H9 (cell line): ENCODE measurements around the gene KLHDC1. TPM values are rescaled to one million over a fixed set of nuclear protein-coding genes. Genes with fewer than 3 reads are reported as not detected.

Experiments used
- DNase-seq: peaks from one replicate; pipeline ENCODE4 v3.0.0-alpha.2; 2017
- H2AFZ ChIP-seq: one replicate; pipeline ENCODE4 v1.6.1; 2013; ENCODE audit warnings: mild to moderate bottlenecking, low read length, control low read depth, moderate library complexity
- H2AK5ac ChIP-seq: 2 replicates; pipeline ENCODE4 v1.6.1; 2013; ENCODE audit warnings: low read length, control low read depth, mixed read lengths; ENCODE audit not compliant: insufficient read length
- H2BK120ac ChIP-seq: one replicate; pipeline ENCODE4 v1.6.1; 2013; ENCODE audit warnings: low read depth, mild to moderate bottlenecking, low read length, control low read depth, inconsistent platforms; ENCODE audit not compliant: poor library complexity, severe bottlenecking
- H2BK12ac ChIP-seq: 2 replicates; pipeline ENCODE4 v1.6.1; 2013; ENCODE audit warnings: low read length, control low read depth, mixed read lengths, low read depth; ENCODE audit not compliant: insufficient read length
- H2BK15ac ChIP-seq: 2 replicates; pipeline ENCODE4 v1.6.1; 2013; ENCODE audit warnings: low read depth, low read length, control low read depth
- H2BK20ac ChIP-seq: one replicate; pipeline ENCODE4 v1.6.1; 2013; ENCODE audit warnings: low read depth, mild to moderate bottlenecking, low read length, control low read depth, inconsistent platforms; ENCODE audit not compliant: poor library complexity, severe bottlenecking
- H2BK5ac ChIP-seq: 2 replicates; pipeline ENCODE4 v1.6.1; 2013; ENCODE audit warnings: low read length, control low read depth, mixed read lengths; ENCODE audit not compliant: insufficient read length
- H3K14ac ChIP-seq: 2 replicates; pipeline ENCODE4 v1.6.1; 2013; ENCODE audit warnings: low read length, control low read depth; ENCODE audit not compliant: insufficient read depth
- H3K18ac ChIP-seq: 2 replicates; pipeline ENCODE4 v1.6.1; 2013; ENCODE audit warnings: low read depth, mild to moderate bottlenecking, mixed read lengths, low read length, control low read depth; ENCODE audit not compliant: insufficient read length
- H3K23ac ChIP-seq: 2 replicates; pipeline ENCODE4 v1.6.1; 2013; ENCODE audit warnings: low read length, control low read depth, mixed read lengths, low read depth; ENCODE audit not compliant: insufficient read length
- H3K23me2 ChIP-seq: 2 replicates; pipeline ENCODE4 v1.6.1; 2013; ENCODE audit warnings: low read depth, mild to moderate bottlenecking, mixed read lengths, low read length, control low read depth; ENCODE audit not compliant: insufficient read length, poor library complexity, severe bottlenecking
- H3K27ac ChIP-seq: 2 replicates; pipeline ENCODE4 v1.5.1; 2013; ENCODE audit warnings: low read length, control low read depth, mixed read lengths, low read depth; ENCODE audit not compliant: insufficient read length
- H3K27me3 ChIP-seq: 2 replicates; pipeline ENCODE4 v1.6.1; 2013; ENCODE audit warnings: low read length, control low read depth, inconsistent platforms; ENCODE audit not compliant: insufficient read depth
- H3K4ac ChIP-seq: 2 replicates; pipeline ENCODE4 v1.6.1; 2013; ENCODE audit warnings: low read depth, mild to moderate bottlenecking, control low read depth, inconsistent platforms, low read length, moderate library complexity
- H3K4me1 ChIP-seq: 2 replicates; pipeline ENCODE4 v1.6.1; 2013; ENCODE audit warnings: low read length, control low read depth, inconsistent platforms; ENCODE audit not compliant: insufficient read depth
- H3K4me2 ChIP-seq: 2 replicates; pipeline ENCODE4 v1.6.1; 2013; ENCODE audit warnings: low read length, control low read depth, mixed read lengths; ENCODE audit not compliant: insufficient read length, insufficient read depth
- H3K56ac ChIP-seq: 2 replicates; pipeline ENCODE4 v1.6.1; 2013; ENCODE audit warnings: low read depth, mild to moderate bottlenecking, mixed read lengths, low read length, control low read depth; ENCODE audit not compliant: insufficient read length
- H3K79me1 ChIP-seq: 2 replicates; pipeline ENCODE4 v1.6.1; 2013; ENCODE audit warnings: low read depth, mild to moderate bottlenecking, moderate library complexity, low read length, control low read depth, inconsistent platforms; ENCODE audit not compliant: insufficient read depth, poor library complexity, severe bottlenecking
- H3K79me2 ChIP-seq: 2 replicates; pipeline ENCODE4 v1.6.1; 2013; ENCODE audit warnings: low read length, control low read depth, inconsistent platforms; ENCODE audit not compliant: insufficient read depth
- H3K9ac ChIP-seq: 2 replicates; pipeline ENCODE4 v1.6.1; 2013; ENCODE audit warnings: low read length, control low read depth, mixed read lengths; ENCODE audit not compliant: insufficient read length; ENCODE audit errors: extremely low read depth
- H3K9me3 ChIP-seq: one replicate; pipeline ENCODE4 v1.6.1; 2013; ENCODE audit warnings: low read depth, low read length, inconsistent platforms; ENCODE audit not compliant: control insufficient read depth
- H3T11ph ChIP-seq: one replicate; pipeline ENCODE4 v1.6.1; 2013; ENCODE audit warnings: mild to moderate bottlenecking, low read length, control low read depth, inconsistent platforms
- H4K20me1 ChIP-seq: one replicate; pipeline ENCODE4 v1.6.1; 2013; ENCODE audit not compliant: control insufficient read depth, insufficient read length, insufficient read depth
- H4K5ac ChIP-seq: 2 replicates; pipeline ENCODE4 v1.6.1; 2013; ENCODE audit warnings: low read depth, mild to moderate bottlenecking, mixed read lengths, low read length, control low read depth; ENCODE audit not compliant: insufficient read length
- H4K8ac ChIP-seq: replicated peaks from 2 replicates; pipeline ENCODE4 v1.6.1; 2013; ENCODE audit warnings: low read length, control low read depth, mixed read lengths, low read depth; ENCODE audit not compliant: insufficient read length
- H4K91ac ChIP-seq: 2 replicates; pipeline ENCODE4 v1.6.1; 2013; ENCODE audit warnings: low read depth, mild to moderate bottlenecking, moderate library complexity, mixed read lengths, low read length, control low read depth; ENCODE audit not compliant: insufficient read length
- H3K27ac Mint-ChIP-seq, 3 experiments: 2 replicates in 2 of 3; 3 replicates in 1 of 3; pipeline ENCODE4 v1.8.0; 2020 to 2021; ENCODE audit warnings: mixed read lengths in 3 of 3, mild to moderate bottlenecking in 1 of 3, moderate library complexity in 1 of 3
- H3K27me3 Mint-ChIP-seq: 2 replicates; pipeline ENCODE4 v1.8.0; 2021; ENCODE audit warnings: low read depth, mild to moderate bottlenecking, moderate library complexity, mixed read lengths
- H3K36me3 Mint-ChIP-seq, 3 experiments: 2 replicates in 2 of 3; 3 replicates in 1 of 3; pipeline ENCODE4 v1.8.0; 2020 to 2021; ENCODE audit warnings: low read depth in 3 of 3, mixed read lengths in 3 of 3; ENCODE audit not compliant: insufficient read depth in 1 of 3
- H3K4me1 Mint-ChIP-seq, 2 experiments: 2 replicates each; pipeline ENCODE4 v1.8.0; 2020; ENCODE audit warnings: mixed read lengths in 2 of 2
- H3K4me3 Mint-ChIP-seq, 2 experiments: 2 replicates in 1 of 2; 3 replicates in 1 of 2; pipeline ENCODE4 v1.8.0; 2020 to 2021; ENCODE audit warnings: mild to moderate bottlenecking in 2 of 2, mixed read lengths in 2 of 2, moderate library complexity in 1 of 2
- H3K9me3 Mint-ChIP-seq, 2 experiments: 2 replicates in 1 of 2; 3 replicates in 1 of 2; pipeline ENCODE4 v1.8.0; 2020; ENCODE audit warnings: mild to moderate bottlenecking in 2 of 2, mixed read lengths in 2 of 2, moderate library complexity in 1 of 2
- WGBS: extraction: QIAGEN DNeasy Blood & Tissue Kit; methylation state at CpG from one replicate; pipeline ENCODE4 v1.1.7; 2013; ENCODE audit warnings: missing lambda C conversion rate, low lambda C conversion rate, mixed read lengths; ENCODE audit not compliant: insufficient read length; ENCODE audit errors: extremely low coverage; 5-methylcytosine and 5-hydroxymethylcytosine counted together
- total RNA-seq: library from RNA; stranded (reverse); gene quantifications from 2 replicates; pipeline ENCODE4 v1.2.1, GENCODE V29; 2021
- TF ChIP-seq, protein P1 (sequence below): fragments of 200-600 bp; sonication (generic); conservative IDR thresholded peaks from 3 replicates; pipeline ENCODE4 v1.8.0; 2021; ENCODE audit warnings: antibody characterized with exemption, mild to moderate bottlenecking

Gene KLHDC1
- total RNA-seq, 1 experiment from 2014 or later, result not detected

DNA sequence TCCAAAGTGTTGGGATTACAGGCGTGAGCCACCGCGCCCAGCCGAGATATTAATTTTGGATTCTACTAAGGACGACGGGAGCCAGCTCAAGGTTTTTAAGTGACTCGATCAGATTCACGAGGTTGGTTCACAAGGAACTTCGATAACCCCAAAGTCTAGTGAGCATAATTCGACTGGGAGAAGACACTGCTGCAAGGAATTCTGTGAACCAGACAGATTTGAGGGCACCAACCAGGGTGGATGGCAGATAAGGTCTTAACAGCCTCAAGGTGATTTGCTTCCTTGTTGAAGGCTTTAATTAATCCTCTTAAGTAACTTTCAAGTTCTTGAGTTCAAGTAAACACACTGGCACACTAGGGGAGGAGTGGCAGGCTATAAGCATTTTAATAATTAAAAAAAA is 73.9 kb downstream of the KLHDC1 start:
- H4K20me1 ChIP-seq, result no peaks in the 10 kb centered on the region
- H2AFZ ChIP-seq, result peak overlapping the region; percentile 57
- H3K56ac ChIP-seq, result no peak overlapping the region
- no peak overlapping the region for H2AK5ac ChIP-seq
- H2BK15ac ChIP-seq, result no peak overlapping the region
- no peak overlapping the region; the same call in 1 of the 2 replicates for H3K14ac ChIP-seq
- no peak overlapping the region for H2BK5ac ChIP-seq
- Mint-ChIP-seq H3K4me3 (peak overlapping the region; percentile 91 to 94), H3K27ac (peak overlapping the region; percentile 84 to 98 (median 97); a peak in 6 of 7 replicates), H3K4me1 (peaks cover 25% of the 10 kb centered on the region in 2 experiments), H3K9me3 (0 out of 5 replicates have a peak, but pooled peaks cover 0 to 3% of the 10 kb centered on the region in 2 experiments), H3K27me3 (no peaks in the 10 kb centered on the region), H3K36me3 (peaks cover 0 to 5% (median 0%) of the 10 kb centered on the region in 3 experiments; a peak in 2 of 7 replicates)
- H3K79me2 ChIP-seq, result peaks cover 5% of the 10 kb centered on the region; the same call in 1 of the 2 replicates
- peak overlapping the region; percentile 82 for H3K27ac ChIP-seq
- H3K9me3 ChIP-seq, result no peaks in the 10 kb centered on the region
- H4K8ac ChIP-seq, result no peak overlapping the region
- H3K4me1 ChIP-seq, result peaks cover 5% of the 10 kb centered on the region
- peak overlapping the region; percentile 79 for H3K9ac ChIP-seq
- no peak for DNase-seq
- no peak overlapping the region for H3T11ph ChIP-seq
- no peaks in the 10 kb centered on the region for H3K27me3 ChIP-seq
- peak overlapping the region; percentile 82 for H2BK120ac ChIP-seq
- peaks cover 18% of the 10 kb centered on the region for H3K23me2 ChIP-seq
- WGBS, result no CpG with 5 or more reads among the region's 10 CpGs
- H3K18ac ChIP-seq, result no peak overlapping the region
- TF ChIP-seq, protein P1, sequence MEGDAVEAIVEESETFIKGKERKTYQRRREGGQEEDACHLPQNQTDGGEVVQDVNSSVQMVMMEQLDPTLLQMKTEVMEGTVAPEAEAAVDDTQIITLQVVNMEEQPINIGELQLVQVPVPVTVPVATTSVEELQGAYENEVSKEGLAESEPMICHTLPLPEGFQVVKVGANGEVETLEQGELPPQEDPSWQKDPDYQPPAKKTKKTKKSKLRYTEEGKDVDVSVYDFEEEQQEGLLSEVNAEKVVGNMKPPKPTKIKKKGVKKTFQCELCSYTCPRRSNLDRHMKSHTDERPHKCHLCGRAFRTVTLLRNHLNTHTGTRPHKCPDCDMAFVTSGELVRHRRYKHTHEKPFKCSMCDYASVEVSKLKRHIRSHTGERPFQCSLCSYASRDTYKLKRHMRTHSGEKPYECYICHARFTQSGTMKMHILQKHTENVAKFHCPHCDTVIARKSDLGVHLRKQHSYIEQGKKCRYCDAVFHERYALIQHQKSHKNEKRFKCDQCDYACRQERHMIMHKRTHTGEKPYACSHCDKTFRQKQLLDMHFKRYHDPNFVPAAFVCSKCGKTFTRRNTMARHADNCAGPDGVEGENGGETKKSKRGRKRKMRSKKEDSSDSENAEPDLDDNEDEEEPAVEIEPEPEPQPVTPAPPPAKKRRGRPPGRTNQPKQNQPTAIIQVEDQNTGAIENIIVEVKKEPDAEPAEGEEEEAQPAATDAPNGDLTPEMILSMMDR, result no peak
- H2BK20ac ChIP-seq, result no peak overlapping the region
- H3K79me1 ChIP-seq, result no peaks in the 10 kb centered on the region
- H2BK12ac ChIP-seq, result no peak overlapping the region
- no peak overlapping the region for H4K91ac ChIP-seq
- peak overlapping the region; percentile 94 for H3K4me2 ChIP-seq
- no peak overlapping the region for H4K5ac ChIP-seq
- H3K23ac ChIP-seq, result no peak overlapping the region
- no peak overlapping the region for H3K4ac ChIP-seq
